GM12891 (cell line): ENCODE data around the gene DMWD.

Experiments used
- DNase-seq: peaks from one replicate; pipeline ENCODE4 v3.0.0; 2011; ENCODE audit warnings: low spot score; ENCODE audit not compliant: insufficient read length
- FAIRE-seq: peaks from 2 replicates; lab custom pipeline; 2011; peaks lifted over from hg19 to GRCh38; lab: Jason Lieb, UNC
- PAX5 ChIP-seq: IDR thresholded peaks from 2 replicates; pipeline ENCODE4 v1.6.1; 2011; ENCODE audit warnings: low read length, moderate library complexity, mild to moderate bottlenecking; ENCODE audit not compliant: insufficient read depth, severe bottlenecking
- POLR2A ChIP-seq: IDR thresholded peaks from 2 replicates; pipeline ENCODE4 v1.6.1; 2011; ENCODE audit warnings: low read depth, low read length, control low read depth
- POLR2AphosphoS5 ChIP-seq: IDR thresholded peaks from 2 replicates; pipeline ENCODE4 v1.6.1; 2011; ENCODE audit warnings: low read depth, low read length, control low read depth
- POU2F2 ChIP-seq: IDR thresholded peaks from 2 replicates; pipeline ENCODE4 v1.6.1; 2011; ENCODE audit warnings: low read depth, mild to moderate bottlenecking, control low read depth, low read length, moderate library complexity
- SPI1 ChIP-seq: IDR thresholded peaks from 2 replicates; pipeline ENCODE4 v1.6.1; 2011; ENCODE audit warnings: low read depth, low read length, control low read depth
- TAF1 ChIP-seq: IDR thresholded peaks from 2 replicates; pipeline ENCODE4 v1.6.1; 2011; ENCODE audit warnings: low read depth, low read length, control low read depth

DMWD gene

DNA sequence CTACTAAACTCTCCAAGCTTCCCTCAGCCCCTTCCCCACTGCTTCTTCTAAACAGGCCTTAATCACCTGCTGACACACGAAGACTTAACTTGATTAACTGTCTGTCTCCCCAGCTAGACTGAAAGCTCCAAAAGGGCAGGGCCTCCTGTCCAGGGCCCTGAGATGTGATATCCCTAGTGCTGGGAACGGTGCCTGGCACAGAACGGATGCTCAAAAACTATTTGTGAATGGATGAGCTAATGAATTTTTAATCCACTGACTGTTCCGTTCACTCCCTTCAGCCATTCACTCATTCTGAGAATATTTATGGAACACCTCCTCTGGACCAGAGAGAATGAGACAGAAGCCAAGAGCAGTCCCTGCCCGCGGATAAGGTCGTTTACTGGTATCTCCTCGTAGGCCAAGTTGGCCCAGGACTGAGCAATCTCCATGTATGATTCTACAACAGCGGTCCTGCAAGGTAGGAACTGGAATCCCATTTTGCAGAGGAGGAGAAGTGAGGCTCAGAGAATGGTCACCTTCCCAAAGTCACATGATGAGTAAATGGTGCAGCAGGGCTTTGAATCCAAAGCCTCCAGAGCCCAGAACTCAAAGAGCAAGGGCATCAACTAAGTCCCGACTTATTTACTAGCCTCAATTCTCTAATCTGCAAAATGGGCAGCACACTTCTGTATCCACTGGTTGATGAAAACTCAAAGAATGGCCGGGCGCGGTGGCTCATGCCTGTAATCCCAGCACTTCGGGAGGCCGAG lies 3.4 kb downstream of the DMWD start:
- FAIRE-seq (no peak), DNase-seq (no peak)
- no peak for TF ChIP-seq POU2F2
- no peak for TF ChIP-seq TAF1
- no peak for TF ChIP-seq SPI1
- TF ChIP-seq POLR2A, result no peak
- TF ChIP-seq PAX5, result no peak
- TF ChIP-seq POLR2AphosphoS5, result no peak

DNA sequence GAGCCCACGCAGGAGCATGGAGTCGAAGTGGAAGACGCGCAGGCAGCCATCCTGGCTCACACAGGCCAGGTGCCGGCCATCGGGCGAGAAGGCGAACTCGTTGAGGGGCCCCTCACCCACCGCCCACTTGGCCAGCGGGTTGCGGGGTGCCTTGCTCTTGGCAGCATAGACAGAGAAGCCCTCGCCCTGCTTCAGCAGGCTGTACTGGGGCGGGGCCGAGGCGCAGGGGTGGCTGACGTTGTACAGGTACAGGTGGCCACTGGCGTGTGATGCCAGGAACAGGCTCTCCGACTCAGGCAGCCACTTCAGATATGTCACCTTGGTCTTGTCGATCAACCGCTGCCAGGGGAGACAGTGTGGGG lies 6.1 kb downstream of the DMWD start:
- TF ChIP-seq POU2F2 (no peak), POLR2A (no peak), TAF1 (no peak), PAX5 (no peak), POLR2AphosphoS5 (no peak), SPI1 (no peak)
- DNase-seq, result no peak
- no peak for FAIRE-seq

DNA sequence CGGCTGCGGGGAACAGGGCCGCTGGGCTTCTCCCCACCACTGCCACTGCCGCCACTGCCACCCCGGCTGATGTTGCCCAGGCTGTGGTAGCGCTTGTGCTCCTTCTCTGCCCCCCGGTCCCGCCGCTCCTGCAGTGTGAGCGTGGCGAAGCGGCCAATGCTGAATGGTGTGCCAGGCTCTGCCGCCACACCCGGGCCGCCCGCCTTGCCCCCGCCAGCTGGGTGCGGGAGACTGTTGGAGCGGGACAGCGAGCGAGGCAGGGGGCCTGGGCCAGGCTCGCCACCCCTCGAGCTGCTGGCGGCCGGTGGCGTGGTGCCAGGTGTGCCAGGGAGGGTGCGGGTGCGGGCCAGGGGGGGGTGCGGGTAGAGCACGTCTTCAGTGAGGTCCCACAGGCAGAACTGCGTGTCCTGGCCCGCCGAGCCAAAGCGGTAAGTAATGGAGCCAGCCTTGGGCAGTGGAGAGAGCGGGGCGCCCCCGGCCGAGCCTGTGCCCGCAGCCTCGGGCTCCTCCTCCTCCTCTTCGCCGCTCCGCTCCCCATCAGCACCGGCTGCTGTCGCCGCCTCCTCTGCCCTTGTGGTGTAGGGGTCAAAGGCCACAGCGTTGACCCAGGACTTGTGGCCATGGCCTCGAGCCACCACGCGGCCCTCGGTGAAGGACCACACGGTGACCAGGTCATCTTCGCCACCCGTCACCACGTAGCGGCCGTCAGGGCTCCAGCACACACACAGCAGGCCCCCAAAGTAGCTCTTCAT lies 6.7 kb downstream of the DMWD start:
- DNase-seq (no peak), FAIRE-seq (no peak)
- TF ChIP-seq POLR2AphosphoS5 (no peak), POLR2A (no peak; the same call in 1 of the 2 replicates), SPI1 (no peak), PAX5 (no peak)

DNA sequence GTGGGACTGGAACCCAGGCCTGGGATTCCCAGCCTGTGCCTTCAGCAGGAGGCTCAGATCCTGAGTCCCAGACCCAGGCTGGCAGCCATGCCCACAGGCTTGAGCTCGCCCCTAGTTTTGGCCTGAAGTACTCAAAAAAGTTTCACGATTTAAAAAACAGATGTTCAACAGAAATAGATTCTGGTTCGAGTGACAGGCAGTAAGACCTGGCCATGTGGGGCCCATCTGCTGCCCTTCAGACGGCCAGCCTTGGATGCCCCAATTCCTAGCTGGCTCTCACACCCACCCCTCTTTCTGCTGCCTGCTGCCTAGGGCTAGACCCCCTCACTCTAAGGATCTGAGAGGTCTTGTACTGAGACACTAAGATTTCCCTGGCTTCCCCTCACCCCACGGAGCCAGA lies 7.5 kb downstream of the DMWD start:
- TF ChIP-seq TAF1 (no peak), PAX5 (no peak), POLR2AphosphoS5 (no peak), POU2F2 (no peak)
- no peak for FAIRE-seq
- DNase-seq, result no peak

DNA sequence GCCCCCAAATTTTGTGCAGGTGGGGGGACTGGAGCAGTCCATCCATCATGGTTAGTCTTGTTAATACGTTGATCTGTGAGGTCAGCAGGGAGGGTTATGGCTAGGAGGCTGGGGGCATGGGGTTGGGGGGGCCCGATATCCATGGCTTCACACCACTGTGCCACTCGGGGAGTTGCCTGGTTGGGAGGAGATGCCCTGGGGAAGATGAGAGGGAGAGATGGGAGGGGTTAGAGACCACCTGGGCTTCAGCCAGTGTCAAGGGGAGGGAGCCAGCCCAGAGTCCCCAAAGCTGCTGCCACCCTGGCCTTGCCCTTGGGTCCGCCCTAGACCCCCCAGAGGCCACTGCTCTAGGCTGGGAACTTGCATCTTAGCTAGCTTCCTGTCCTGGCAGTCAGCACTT lies 8.5 kb downstream of the DMWD start:
- DNase-seq, result no peak
- TF ChIP-seq POLR2A (no peak), PAX5 (no peak), POLR2AphosphoS5 (no peak), SPI1 (no peak), POU2F2 (no peak), TAF1 (no peak)
- no peak for FAIRE-seq

DNA sequence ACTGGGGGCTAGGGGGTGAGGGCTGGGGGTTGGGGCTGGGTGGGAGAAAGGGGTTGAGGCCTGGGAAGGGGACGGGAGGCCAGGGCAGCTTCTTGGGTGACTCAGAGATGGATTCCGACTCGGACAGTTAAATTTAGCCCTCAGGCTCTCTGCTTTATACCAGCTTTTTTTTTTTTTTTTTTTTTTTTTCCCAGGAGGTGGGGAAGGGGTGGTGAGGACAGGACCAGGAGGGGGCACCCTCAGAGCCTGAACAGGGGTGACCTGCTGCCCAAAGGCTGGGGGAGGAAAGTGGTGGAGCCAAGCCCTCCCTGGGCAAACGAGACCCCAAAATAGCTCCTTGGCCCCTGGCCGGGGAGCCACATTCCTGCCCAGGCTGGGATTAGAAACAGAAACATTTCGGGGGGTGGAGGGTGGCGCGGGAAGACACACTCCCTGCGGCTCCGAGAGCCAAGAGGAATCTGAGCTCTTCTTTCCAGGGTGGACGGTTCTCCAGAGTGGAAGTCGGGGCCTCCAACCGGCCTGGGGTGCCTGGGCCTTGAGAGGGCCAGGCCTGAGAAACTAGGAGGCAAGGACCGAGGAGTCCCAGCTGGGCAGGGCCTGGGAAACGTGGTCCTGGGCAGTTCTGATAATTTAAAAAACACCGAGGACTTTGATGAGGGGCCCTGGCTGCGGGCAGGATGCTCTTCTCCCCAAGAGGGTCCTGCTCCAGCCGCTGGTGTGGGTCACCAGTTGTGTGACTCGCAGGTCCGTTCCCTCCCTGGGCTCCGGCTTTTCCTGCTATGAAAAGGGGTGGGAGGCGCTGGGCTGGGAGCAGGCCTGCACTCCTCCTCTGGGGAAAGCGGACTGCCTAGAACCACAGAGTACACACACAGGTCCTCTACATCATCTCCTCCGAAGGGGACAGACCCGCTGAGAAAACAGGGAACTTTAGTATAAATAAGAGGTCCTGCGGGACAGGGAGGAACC lies 9.5 kb downstream of the DMWD start:
- no peak for TF ChIP-seq POLR2A
- no peak for TF ChIP-seq PAX5
- TF ChIP-seq POLR2AphosphoS5, result no peak; the same call in 1 of the 2 replicates
- no peak for TF ChIP-seq TAF1
- no peak for TF ChIP-seq SPI1
- TF ChIP-seq POU2F2, result no peak
- FAIRE-seq (no peak), DNase-seq (no peak)

DNA sequence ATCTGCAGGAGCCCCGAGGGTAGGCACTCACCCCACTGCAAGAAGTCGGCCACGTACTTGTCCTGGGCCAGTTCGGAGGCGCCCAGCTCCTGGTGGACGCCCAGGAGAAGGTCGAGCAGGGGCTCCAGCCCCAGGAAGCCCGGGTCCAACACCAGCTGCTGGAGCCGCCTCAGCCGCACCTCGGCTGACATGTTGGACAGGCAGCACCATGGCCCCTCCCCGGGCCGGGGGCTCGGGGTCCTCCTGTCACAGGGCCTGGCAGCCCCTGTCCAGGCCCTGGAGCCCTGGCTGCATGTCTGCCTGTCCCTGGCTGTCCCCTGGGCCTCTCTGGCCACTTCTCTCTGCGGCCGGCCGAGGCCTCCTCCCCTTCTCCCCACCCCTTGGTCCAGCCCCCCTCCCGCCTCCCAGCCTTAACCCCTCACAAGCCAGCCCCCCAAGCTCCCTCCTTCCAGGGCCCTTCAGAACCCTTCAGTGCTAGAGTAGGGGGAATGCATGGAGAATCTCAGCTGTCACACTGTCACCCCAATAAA lies 10.4 kb downstream of the DMWD start, which contains the start of gene DMPK:
DMPK (minus strand) TSS at position 329 of the 530 bp plus-strand sequence; CDS start at position 191, 138 bp downstream.
- TF ChIP-seq POU2F2, result no peak
- no peak for TF ChIP-seq POLR2A
- no peak for TF ChIP-seq POLR2AphosphoS5
- no peak for TF ChIP-seq TAF1
- no peak for TF ChIP-seq SPI1
- no peak for TF ChIP-seq PAX5
- FAIRE-seq (no peak), DNase-seq (no peak)

DNA sequence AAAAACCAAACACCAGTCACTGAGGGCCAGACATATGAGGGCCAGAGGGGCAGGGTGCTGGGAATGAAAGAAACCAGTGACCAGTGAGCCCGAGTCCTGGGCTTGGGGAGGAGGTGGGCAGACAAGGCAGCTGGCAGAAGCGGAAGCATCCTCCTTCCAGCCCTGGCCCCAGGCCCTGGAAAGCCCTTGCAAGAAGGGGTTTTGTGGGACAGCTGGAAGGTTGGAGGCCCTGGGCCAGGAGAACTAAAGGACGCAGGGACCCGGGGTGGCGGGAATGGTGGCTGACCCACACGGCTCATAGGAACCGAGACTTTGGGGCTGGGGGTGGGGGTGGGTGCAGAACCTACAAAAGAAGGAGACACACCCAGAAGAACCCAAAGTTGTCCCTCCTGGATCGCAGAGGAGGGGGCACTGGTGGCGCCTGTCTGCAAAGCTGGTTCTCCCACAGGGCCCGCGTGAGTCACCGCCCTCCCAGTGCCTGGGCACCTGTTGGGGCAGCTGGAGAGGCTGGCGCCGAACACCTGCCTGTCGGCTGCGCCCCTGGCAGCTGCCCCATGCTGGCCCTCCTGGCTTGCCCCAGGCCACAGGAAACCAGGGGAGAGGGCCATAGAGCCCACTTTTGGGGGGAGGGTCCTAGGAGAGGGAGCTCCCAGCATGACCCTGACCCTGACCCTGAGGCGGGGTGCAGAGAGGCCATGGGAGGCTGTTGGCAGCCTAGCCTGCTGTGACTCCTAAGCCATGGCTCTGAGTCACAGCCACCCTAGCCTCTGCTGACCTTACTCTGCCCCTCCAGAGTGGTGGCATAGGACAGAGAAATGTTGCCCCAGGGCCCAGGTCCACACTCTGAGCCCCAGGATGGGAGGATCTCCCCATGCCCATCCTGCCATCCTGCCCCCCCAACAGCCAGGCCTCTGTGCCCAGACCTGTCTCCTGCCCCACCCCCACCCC lies 11.2 kb downstream of the DMWD start:
- TF ChIP-seq TAF1 (no peak), POU2F2 (no peak), SPI1 (no peak), PAX5 (no peak), POLR2A (no peak; the same call in 1 of the 2 replicates), POLR2AphosphoS5 (no peak; the same call in 1 of the 2 replicates)
- DNase-seq, result no peak
- no peak for FAIRE-seq
